Esophagus squamous epithelium (tissue), 5 donors: Measurements from ENCODE around the gene PLK5. TPM values are rescaled to one million over a fixed set of nuclear protein-coding genes. Genes with fewer than 3 reads are reported as not detected.

Experiments used
- DNase-seq: peaks from one replicate; lab custom pipeline; 2025; lab: John Stamatoyannopoulos, UW
- H3K27ac ChIP-seq, 4 donors: fragments of 200-600 bp; sonication (generic); one replicate each; pipeline ENCODE4 v1.5.1; 2016 to 2019; ENCODE audit warnings: mild to moderate bottlenecking in 1 of 4
- H3K27me3 ChIP-seq, 4 donors: fragments of 200-600 bp; sonication (generic); 1 replicate in 3 of 4; 2 replicates in 1 of 4; pipeline versions ENCODE4 v1.5.1 to v1.6.0; 2017 to 2021; ENCODE audit warnings: antibody characterized with exemption in 1 of 4
- H3K36me3 ChIP-seq, 3 donors: fragments of 200-600 bp; sonication (generic); one replicate each; pipeline ENCODE4 v1.5.1; 2016 to 2019
- H3K4me1 ChIP-seq, 3 donors: fragments of 200-600 bp; sonication (generic); one replicate each; pipeline ENCODE4 v1.5.1; 2017 to 2019
- H3K4me3 ChIP-seq, 4 donors: fragments of 200-600 bp; sonication (generic); 1 replicate in 3 of 4; 2 replicates in 1 of 4; pipeline ENCODE4 v1.5.1; 2016 to 2019; ENCODE audit warnings: mild to moderate bottlenecking in 2 of 4, moderate library complexity in 1 of 4
- H3K9me3 ChIP-seq, 3 donors: fragments of 200-600 bp; sonication (generic); one replicate each; pipeline ENCODE4 v1.5.1; 2016 to 2019
- POLR2A ChIP-seq, 4 donors: fragments of 450-650 bp; IDR thresholded peaks; one replicate each; pipeline ENCODE4 v1.6.1; 2017; ENCODE audit warnings: antibody characterized with exemption in 4 of 4, mild to moderate bottlenecking in 4 of 4, moderate library complexity in 3 of 4
- WGBS, 2 donors: methylation state at CpG; one replicate each; pipeline ENCODE4 v1.1.5; 2018; 5-methylcytosine and 5-hydroxymethylcytosine counted together
- intact Hi-C: fragments of 100-400 bp; cut with DNase I; formaldehyde crosslinking; loops from one replicate; pipeline ENCODE4 v1.15.0; 2022
- total RNA-seq, 4 donors: library from RNA; depleted of rRNA; stranded (reverse); fragments of >200 nt; gene quantifications; one replicate each; pipeline ENCODE4 v1.1.0, GENCODE V29; 2016
- TF ChIP-seq, protein P1 (sequence below), 6 experiments: fragments of 450-650 bp in 4 of 6; fragments of 200-600 bp in 2 of 6; sonication (generic) in 2 of 6; IDR thresholded peaks; one replicate each; pipeline ENCODE4 v1.5.1; 2016 to 2019; ENCODE audit warnings: antibody characterized with exemption in 6 of 6, mild to moderate bottlenecking in 4 of 6, moderate library complexity in 4 of 6
- donor health status: DM: yes; HTN: yes; CAD: no.

PLK5 gene
- total RNA-seq, 4 donors from 2014 or later = 0.19 to 0.66 TPM; not detected in 2

DNA sequence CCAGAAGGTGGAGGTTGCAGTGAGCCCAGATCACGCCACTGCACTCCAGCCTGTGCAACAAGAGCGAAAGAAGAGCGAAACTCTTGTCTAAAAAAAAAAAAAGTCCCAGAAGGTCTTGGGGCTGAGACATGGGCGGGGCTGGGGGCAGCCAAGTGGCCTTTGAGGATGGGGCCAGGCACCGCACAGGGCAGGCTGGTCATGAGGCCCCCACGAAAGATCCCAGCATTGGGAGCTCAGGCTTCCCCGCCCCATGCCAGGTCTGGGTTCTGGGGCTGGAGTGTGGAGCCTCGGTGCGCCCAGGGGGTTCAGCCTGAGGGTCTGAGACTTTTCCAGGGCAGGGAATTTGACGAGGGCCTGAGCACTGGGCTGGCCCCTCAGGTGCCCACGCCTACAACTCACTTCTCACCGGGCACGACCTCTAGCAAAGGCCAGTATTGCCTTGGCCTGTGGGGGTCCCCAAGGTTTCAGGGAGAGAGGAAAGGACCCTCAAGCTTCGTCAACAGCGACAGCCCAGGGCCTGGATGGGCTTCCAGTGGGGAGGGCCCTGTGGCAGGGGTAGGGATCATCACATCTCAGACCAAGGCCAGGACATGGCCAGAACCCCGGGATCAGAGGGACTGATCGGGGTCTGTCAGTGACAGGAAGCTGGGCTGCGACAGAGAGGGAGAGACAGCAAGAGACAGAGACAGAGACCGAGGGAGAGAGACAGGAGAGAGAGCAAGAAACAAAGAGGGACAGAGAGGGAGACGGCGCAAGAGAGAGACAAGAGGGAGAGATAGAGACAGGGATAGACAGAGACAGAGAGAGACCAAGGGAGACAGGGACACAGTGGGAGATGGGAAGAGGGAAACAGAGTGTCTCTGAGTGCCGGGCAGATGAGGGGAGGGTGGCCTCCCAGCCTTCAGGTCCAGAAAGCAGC is 51.7 kb downstream of the PLK5 start:
- no peaks in the 10 kb centered on the region for H3K4me1 ChIP-seq
- H3K36me3 ChIP-seq = peaks cover 17 to 44% (median 17%) of the 10 kb centered on the region in 3 donors
- no peaks in the 10 kb centered on the region for H3K27me3 ChIP-seq
- intact Hi-C loops = no loop called here
- no peak for TF ChIP-seq POLR2A (IDR thresholded peaks at IDR 0.05)
- TF ChIP-seq, protein P1, sequence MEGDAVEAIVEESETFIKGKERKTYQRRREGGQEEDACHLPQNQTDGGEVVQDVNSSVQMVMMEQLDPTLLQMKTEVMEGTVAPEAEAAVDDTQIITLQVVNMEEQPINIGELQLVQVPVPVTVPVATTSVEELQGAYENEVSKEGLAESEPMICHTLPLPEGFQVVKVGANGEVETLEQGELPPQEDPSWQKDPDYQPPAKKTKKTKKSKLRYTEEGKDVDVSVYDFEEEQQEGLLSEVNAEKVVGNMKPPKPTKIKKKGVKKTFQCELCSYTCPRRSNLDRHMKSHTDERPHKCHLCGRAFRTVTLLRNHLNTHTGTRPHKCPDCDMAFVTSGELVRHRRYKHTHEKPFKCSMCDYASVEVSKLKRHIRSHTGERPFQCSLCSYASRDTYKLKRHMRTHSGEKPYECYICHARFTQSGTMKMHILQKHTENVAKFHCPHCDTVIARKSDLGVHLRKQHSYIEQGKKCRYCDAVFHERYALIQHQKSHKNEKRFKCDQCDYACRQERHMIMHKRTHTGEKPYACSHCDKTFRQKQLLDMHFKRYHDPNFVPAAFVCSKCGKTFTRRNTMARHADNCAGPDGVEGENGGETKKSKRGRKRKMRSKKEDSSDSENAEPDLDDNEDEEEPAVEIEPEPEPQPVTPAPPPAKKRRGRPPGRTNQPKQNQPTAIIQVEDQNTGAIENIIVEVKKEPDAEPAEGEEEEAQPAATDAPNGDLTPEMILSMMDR (IDR thresholded peaks at IDR 0.05) = no peak
- no peak for DNase-seq
- H3K9me3 ChIP-seq = no peaks in the 10 kb centered on the region
- no peak overlapping the region for H3K4me3 ChIP-seq
- no peak overlapping the region for H3K27ac ChIP-seq
- 80 to 88% methylated on average over 14 to 15 of the region's 22 CpGs for WGBS, 2 donors

DNA sequence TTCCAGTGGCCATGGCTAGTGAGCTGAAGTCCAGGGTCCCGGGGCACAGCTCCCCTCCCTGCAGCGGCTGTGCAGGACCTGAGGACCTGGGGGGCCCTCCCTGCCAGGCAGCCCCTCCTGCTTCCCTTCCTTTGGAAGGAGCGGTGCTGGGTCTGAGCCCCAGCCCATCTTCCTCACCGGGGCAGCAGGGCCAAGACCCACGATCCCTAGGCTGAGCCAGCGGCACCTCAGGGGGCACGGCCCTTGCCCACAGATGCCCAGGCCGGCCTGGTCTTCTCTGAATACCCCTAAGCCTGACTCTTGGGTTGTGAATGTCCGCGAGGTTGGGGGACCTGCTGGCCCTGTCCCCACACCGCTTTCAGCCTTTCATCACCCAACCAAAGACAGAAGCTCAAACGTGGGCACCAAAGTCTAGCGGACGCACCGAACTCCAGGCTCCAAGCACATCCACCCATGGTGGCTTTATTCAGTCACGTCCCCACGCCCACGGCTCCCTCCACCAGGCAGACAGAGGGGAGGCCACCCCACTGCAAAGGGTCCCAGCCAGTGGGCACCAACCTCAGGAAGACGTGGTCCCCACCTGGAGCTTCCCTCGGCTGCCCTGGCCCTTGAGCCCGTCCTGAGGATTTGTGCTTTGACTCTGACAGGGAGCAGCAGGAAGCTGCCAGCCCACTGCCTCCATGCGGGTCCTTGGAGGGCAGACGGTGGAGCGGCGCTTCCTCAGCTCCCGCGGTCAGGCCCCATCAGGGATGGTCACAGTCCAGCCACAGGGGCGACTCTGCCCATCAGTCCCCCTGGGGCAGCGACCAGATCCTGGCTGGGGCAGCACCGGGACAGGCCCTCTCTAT is 52.6 kb downstream of the PLK5 start:
- Histone ChIP-seq H3K4me3 (no peak overlapping the region), H3K36me3 (peaks cover 21 to 53% (median 23%) of the 10 kb centered on the region in 3 donors), H3K4me1 (no peaks in the 10 kb centered on the region), H3K27me3 (no peaks in the 10 kb centered on the region), H3K9me3 (no peaks in the 10 kb centered on the region), H3K27ac (no peak overlapping the region)
- WGBS, 2 donors = 67 to 83% methylated on average over 1 to 5 of the region's 30 CpGs
- TF ChIP-seq, protein P1 (IDR thresholded peaks at IDR 0.05) = no peak
- TF ChIP-seq POLR2A (IDR thresholded peaks at IDR 0.05) = no peak
- DNase-seq = no peak
- intact Hi-C loops = no loop called here

DNA sequence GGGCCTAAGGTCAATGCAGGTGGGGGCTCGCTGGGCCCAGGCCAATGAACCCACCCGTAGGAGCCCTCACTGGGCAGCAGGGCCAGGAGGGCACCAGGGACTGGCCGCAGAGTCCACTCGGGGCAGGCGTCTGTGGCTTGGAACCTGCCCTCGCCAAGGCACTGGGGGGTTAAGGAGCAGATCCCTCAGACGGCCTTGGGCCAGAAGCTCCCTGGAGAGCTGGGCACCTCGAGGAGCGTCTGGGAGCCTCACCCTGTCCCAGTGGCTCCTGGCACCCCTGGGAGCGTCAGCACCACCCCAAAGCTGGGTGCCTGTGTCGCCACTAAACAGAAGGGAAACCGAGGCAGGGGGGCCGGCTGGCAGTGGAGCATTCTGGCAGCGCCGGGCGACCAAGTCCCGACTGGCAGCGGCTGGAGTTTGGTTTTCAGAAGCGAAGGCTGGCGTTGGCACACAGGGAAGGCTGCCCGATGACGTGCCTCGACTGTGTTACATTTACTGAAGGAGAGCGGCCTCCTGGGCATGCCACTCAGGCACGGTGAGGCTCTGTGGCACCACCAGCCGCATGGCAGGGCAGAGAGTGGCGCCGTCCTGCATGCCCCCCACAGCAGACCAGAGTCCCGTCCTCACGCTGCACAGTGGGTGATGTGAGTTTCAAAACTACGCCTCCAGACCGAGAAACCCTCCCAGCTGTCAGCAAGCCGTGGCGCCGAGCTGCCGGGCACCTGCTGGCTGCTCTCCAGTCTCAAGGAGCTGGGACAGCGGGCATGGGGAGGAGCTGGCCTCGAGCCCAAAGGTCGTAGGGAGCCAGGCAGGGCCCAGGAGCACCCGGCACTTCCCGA is 53.4 kb downstream of the PLK5 start:
- intact Hi-C loops = no loop called here
- H3K36me3 ChIP-seq = peaks cover 23 to 61% (median 25%) of the 10 kb centered on the region in 3 donors
- no peaks in the 10 kb centered on the region for H3K4me1 ChIP-seq
- no peak for DNase-seq
- H3K27ac ChIP-seq = no peak overlapping the region
- WGBS, 2 donors = 78% methylated on average over 8 of the region's 41 CpGs; no CpG with 5 or more reads in 1 of the 2 donors
- no peaks in the 10 kb centered on the region for H3K9me3 ChIP-seq
- H3K27me3 ChIP-seq = no peaks in the 10 kb centered on the region
- no peak overlapping the region for H3K4me3 ChIP-seq
- no peak for TF ChIP-seq POLR2A (IDR thresholded peaks at IDR 0.05)
- TF ChIP-seq, protein P1 (IDR thresholded peaks at IDR 0.05) = no peak

DNA sequence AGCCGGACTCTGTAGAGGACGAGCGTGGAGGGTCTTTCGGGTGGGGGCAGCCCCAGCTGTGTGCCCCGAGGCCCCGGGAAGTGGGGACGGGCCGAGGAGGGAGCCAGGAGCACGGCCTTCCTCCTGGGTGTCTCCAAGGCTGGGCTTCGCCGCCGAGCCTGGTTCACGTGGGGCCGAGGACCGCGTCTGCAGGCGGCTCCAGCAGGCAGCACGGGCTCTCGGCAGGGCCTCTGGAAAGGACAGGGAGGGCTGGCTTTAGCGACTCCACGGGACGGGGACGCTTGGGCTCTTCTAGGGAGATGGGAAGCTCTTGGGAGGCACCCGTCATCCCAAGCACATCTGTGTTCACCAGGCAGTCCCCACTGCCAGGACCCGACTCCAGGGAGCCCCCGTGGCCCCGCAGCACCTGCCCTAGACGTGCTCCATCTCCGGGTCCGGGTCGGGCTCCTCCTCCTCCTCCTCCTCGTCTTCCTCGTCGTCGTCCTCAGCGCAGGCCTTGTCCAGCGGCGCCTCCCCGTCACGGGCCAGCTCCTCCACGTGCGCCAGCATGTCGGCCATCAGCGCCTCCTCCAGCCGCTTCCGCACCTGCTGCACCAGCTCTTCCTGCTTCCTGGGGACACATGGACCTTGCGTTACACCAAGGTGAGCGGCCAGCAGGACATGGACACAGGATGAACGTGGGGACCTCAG is 54.2 kb downstream of the PLK5 start:
- Histone ChIP-seq H3K27me3 (no peaks in the 10 kb centered on the region), H3K4me3 (no peak overlapping the region), H3K36me3 (peaks cover 23 to 69% (median 32%) of the 10 kb centered on the region in 3 donors), H3K27ac (no peak overlapping the region), H3K4me1 (no peaks in the 10 kb centered on the region), H3K9me3 (no peaks in the 10 kb centered on the region)
- WGBS, 2 donors = 88% methylated on average over 15 to 22 of the region's 49 CpGs
- intact Hi-C loops = no loop called here
- DNase-seq = no peak
- TF ChIP-seq, protein P1 (IDR thresholded peaks at IDR 0.05) = no peak
- TF ChIP-seq POLR2A (IDR thresholded peaks at IDR 0.05) = no peak
